PC-9 (cell line): Measurements from ENCODE around the gene TEX13B.

ENCODE experiments used
- EZH2 ChIP-seq: fragments of 200-600 bp; sonication (generic); IDR thresholded peaks from 2 replicates; pipeline ENCODE4 v1.8.0; 2017; ENCODE audit warnings: antibody characterized with exemption, low read depth
- TF ChIP-seq, protein P1 (sequence below): fragments of 200-600 bp; sonication (generic); conservative IDR thresholded peaks from 2 replicates; pipeline ENCODE4 v1.6.1; 2017; ENCODE audit warnings: mixed run types, antibody characterized with exemption, mild to moderate bottlenecking, moderate library complexity

- TF ChIP-seq, protein P1, sequence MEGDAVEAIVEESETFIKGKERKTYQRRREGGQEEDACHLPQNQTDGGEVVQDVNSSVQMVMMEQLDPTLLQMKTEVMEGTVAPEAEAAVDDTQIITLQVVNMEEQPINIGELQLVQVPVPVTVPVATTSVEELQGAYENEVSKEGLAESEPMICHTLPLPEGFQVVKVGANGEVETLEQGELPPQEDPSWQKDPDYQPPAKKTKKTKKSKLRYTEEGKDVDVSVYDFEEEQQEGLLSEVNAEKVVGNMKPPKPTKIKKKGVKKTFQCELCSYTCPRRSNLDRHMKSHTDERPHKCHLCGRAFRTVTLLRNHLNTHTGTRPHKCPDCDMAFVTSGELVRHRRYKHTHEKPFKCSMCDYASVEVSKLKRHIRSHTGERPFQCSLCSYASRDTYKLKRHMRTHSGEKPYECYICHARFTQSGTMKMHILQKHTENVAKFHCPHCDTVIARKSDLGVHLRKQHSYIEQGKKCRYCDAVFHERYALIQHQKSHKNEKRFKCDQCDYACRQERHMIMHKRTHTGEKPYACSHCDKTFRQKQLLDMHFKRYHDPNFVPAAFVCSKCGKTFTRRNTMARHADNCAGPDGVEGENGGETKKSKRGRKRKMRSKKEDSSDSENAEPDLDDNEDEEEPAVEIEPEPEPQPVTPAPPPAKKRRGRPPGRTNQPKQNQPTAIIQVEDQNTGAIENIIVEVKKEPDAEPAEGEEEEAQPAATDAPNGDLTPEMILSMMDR = no peak
- no peak for TF ChIP-seq EZH2
These were observed 10.5 kb downstream of the TEX13B start for GRCh38 chrX:107971636-107972035.
